ENCODE results near the gene PTPRN2. TPM values are rescaled to one million over a fixed set of nuclear protein-coding genes. Genes with fewer than 3 reads are reported as not detected.
"Not testable (repeated sequence)": the region's sequence is repeated elsewhere in the genome, so short reads cannot be mapped to it uniquely, and the experiment has no call there.

The PTPRN2 gene
- polyA plus RNA-seq, 3 donors from 2014 or later = 1.9 to 3.7 (median 2.2) TPM

GRCh38 chr7:157848508-157849340 is 738.9 kb downstream of the PTPRN2 start:
- no peak for DNase-seq
- H3K4me3 Mint-ChIP-seq = no peak overlapping the region
- H3K4me1 Mint-ChIP-seq = peaks cover 9 to 10% of the 10 kb centered on the region in 2 donors
- H3K27me3 Mint-ChIP-seq (ENCODE audit: low read depth in 3 of 3) = peaks cover 0 to 2% (median 0%) of the 10 kb centered on the region in 3 donors
- peaks cover 0 to 2% (median 0%) of the 10 kb centered on the region in 6 donors for H3K9me3 Mint-ChIP-seq
- H3K36me3 Mint-ChIP-seq = no peaks in the 10 kb centered on the region
- no peak overlapping the region for H3K27ac Mint-ChIP-seq

GRCh38 chr7:157847756-157848487 is 739.7 kb downstream of the PTPRN2 start:
- not testable (repeated sequence) for DNase-seq; H3K36me3 Mint-ChIP-seq; H3K27me3 Mint-ChIP-seq (ENCODE audit: low read depth in 3 of 3)

GRCh38 chr7:157846746-157847145 is 740.9 kb downstream of the PTPRN2 start:
- not testable (repeated sequence) for H3K36me3 Mint-ChIP-seq; H3K27me3 Mint-ChIP-seq (ENCODE audit: low read depth in 3 of 3); DNase-seq; H3K9me3 Mint-ChIP-seq; H3K4me3 Mint-ChIP-seq; H3K4me1 Mint-ChIP-seq; H3K27ac Mint-ChIP-seq

More at GRCh38 chr7:157847756-157848487, 739.7 kb downstream of the PTPRN2 start:
- H3K9me3 Mint-ChIP-seq, H3K4me3 Mint-ChIP-seq, H3K27ac Mint-ChIP-seq, H3K4me1 Mint-ChIP-seq: not testable (repeated sequence)

GRCh38 chr7:157846271-157846670 is 741.4 kb downstream of the PTPRN2 start:
- Mint-ChIP-seq H3K4me1 (peaks cover under 1% of the 10 kb centered on the region in 2 donors), H3K27me3 (ENCODE audit: low read depth in 3 of 3) (no peaks in the 10 kb centered on the region), H3K9me3 (peaks cover 0 to 2% (median 0%) of the 10 kb centered on the region in 6 donors), H3K36me3 (no peaks in the 10 kb centered on the region), H3K27ac (no peak overlapping the region), H3K4me3 (no peak overlapping the region)
- DNase-seq = no peak

GRCh38 chr7:157845203-157845835 is 742.3 kb downstream of the PTPRN2 start:
- H3K36me3 Mint-ChIP-seq = no peaks in the 10 kb centered on the region
- no peaks in the 10 kb centered on the region for H3K27me3 Mint-ChIP-seq (ENCODE audit: low read depth in 3 of 3)
- no peaks in the 10 kb centered on the region for H3K4me1 Mint-ChIP-seq
- DNase-seq = no peak
- H3K9me3 Mint-ChIP-seq = peaks cover 0 to 2% (median 0%) of the 10 kb centered on the region in 6 donors
- no peak overlapping the region for H3K4me3 Mint-ChIP-seq
- no peak overlapping the region for H3K27ac Mint-ChIP-seq

- Mint-ChIP-seq H3K4me3 (no peak overlapping the region), H3K9me3 (peaks cover 0 to 2% (median 0%) of the 10 kb centered on the region in 6 donors), H3K36me3 (no peaks in the 10 kb centered on the region), H3K27me3 (ENCODE audit: low read depth in 3 of 3) (no peaks in the 10 kb centered on the region), H3K4me1 (no peaks in the 10 kb centered on the region), H3K27ac (no peak overlapping the region)
- no peak for DNase-seq
These were observed 743.0 kb downstream of the PTPRN2 start for GRCh38 chr7:157844611-157845010.

GRCh38 chr7:157844141-157844540 is 743.5 kb downstream of the PTPRN2 start:
- no peak overlapping the region for H3K27ac Mint-ChIP-seq
- DNase-seq = no peak
- no peaks in the 10 kb centered on the region for H3K36me3 Mint-ChIP-seq
- H3K27me3 Mint-ChIP-seq (ENCODE audit: low read depth in 3 of 3) = no peaks in the 10 kb centered on the region
- H3K4me1 Mint-ChIP-seq = no peaks in the 10 kb centered on the region
- H3K9me3 Mint-ChIP-seq = peaks cover 0 to 2% (median 0%) of the 10 kb centered on the region in 6 donors
- no peak overlapping the region for H3K4me3 Mint-ChIP-seq

- Mint-ChIP-seq H3K36me3 (no peaks in the 10 kb centered on the region), H3K27me3 (ENCODE audit: low read depth in 3 of 3) (no peaks in the 10 kb centered on the region), H3K4me3 (no peak overlapping the region), H3K9me3 (peaks cover 0 to 2% (median 0%) of the 10 kb centered on the region in 6 donors), H3K27ac (no peak overlapping the region), H3K4me1 (no peaks in the 10 kb centered on the region)
- DNase-seq = no peak
These were observed 744.1 kb downstream of the PTPRN2 start for GRCh38 chr7:157843336-157844140.

- Mint-ChIP-seq H3K4me1 (no peaks in the 10 kb centered on the region), H3K4me3 (no peak overlapping the region), H3K27me3 (ENCODE audit: low read depth in 3 of 3) (no peaks in the 10 kb centered on the region), H3K36me3 (no peaks in the 10 kb centered on the region), H3K27ac (no peak overlapping the region), H3K9me3 (peaks cover 0 to 2% (median 0%) of the 10 kb centered on the region in 6 donors)
- no peak for DNase-seq
These were observed 745.8 kb downstream of the PTPRN2 start for GRCh38 chr7:157841773-157842370.

GRCh38 chr7:157840914-157841772 is 746.5 kb downstream of the PTPRN2 start:
- no peaks in the 10 kb centered on the region for H3K36me3 Mint-ChIP-seq
- H3K9me3 Mint-ChIP-seq = peaks cover 0 to 2% (median 0%) of the 10 kb centered on the region in 6 donors
- H3K4me3 Mint-ChIP-seq = no peak overlapping the region
- H3K27me3 Mint-ChIP-seq (ENCODE audit: low read depth in 3 of 3) = no peaks in the 10 kb centered on the region
- no peaks in the 10 kb centered on the region for H3K4me1 Mint-ChIP-seq
- no peak for DNase-seq
- H3K27ac Mint-ChIP-seq = no peak overlapping the region

GRCh38 chr7:157840174-157840913 is 747.3 kb downstream of the PTPRN2 start:
- no peak overlapping the region for H3K4me3 Mint-ChIP-seq
- no peak for DNase-seq
- no peak overlapping the region for H3K27ac Mint-ChIP-seq
- peaks cover 0 to 2% (median 0%) of the 10 kb centered on the region in 6 donors for H3K9me3 Mint-ChIP-seq
- peaks cover 0 to 2% (median 0%) of the 10 kb centered on the region in 3 donors for H3K27me3 Mint-ChIP-seq (ENCODE audit: low read depth in 3 of 3)
- no peaks in the 10 kb centered on the region for H3K36me3 Mint-ChIP-seq
- no peaks in the 10 kb centered on the region for H3K4me1 Mint-ChIP-seq

GRCh38 chr7:157839672-157840167 is 747.9 kb downstream of the PTPRN2 start:
- no peak for DNase-seq
- no peak overlapping the region for H3K4me3 Mint-ChIP-seq
- H3K27me3 Mint-ChIP-seq (ENCODE audit: low read depth in 3 of 3) = peaks cover 0 to 2% (median 0%) of the 10 kb centered on the region in 3 donors
- no peaks in the 10 kb centered on the region for H3K36me3 Mint-ChIP-seq
- no peak overlapping the region for H3K27ac Mint-ChIP-seq
- no peaks in the 10 kb centered on the region for H3K9me3 Mint-ChIP-seq
- H3K4me1 Mint-ChIP-seq = no peaks in the 10 kb centered on the region
